T1000 (cell line): ENCODE measurements around the gene ABTB2.
A peak's percentile ranks its signal among the peaks of the same experiment; 100 is the strongest.
"Not testable (repeated sequence)": the region's sequence is repeated elsewhere in the genome, so short reads cannot be mapped to it uniquely, and the experiment has no call there.

ENCODE experiments used
- DNase-seq: peaks from one replicate; lab custom pipeline; 2025; ENCODE audit warnings: mixed read lengths; lab: John Stamatoyannopoulos, UW

Gene ABTB2

GRCh38 chr11:34238533-34238932, 119.3 kb downstream of the ABTB2 start:
- DNase-seq, result no peak

- no peak for DNase-seq
Measured at GRCh38 chr11:34236572-34236971, 121.2 kb downstream of the ABTB2 start.

- DNase-seq, result no peak
Measured at GRCh38 chr11:34235591-34236071, 122.2 kb downstream of the ABTB2 start.

- DNase-seq, result no peak
Measured at GRCh38 chr11:34235189-34235588, 122.6 kb downstream of the ABTB2 start.

GRCh38 chr11:34234086-34234740, 123.6 kb downstream of the ABTB2 start:
- peak; percentile 40 for DNase-seq

GRCh38 chr11:34233215-34233614, 124.6 kb downstream of the ABTB2 start:
- DNase-seq, result no peak

GRCh38 chr11:34232807-34233206, 125.0 kb downstream of the ABTB2 start:
- DNase-seq, result no peak

GRCh38 chr11:34226210-34226609, 131.6 kb downstream of the ABTB2 start:
- DNase-seq, result no peak

- DNase-seq, result no peak
Measured at GRCh38 chr11:34225091-34225490, 132.7 kb downstream of the ABTB2 start.

- DNase-seq, result no peak
Measured at GRCh38 chr11:34224434-34224966, 133.3 kb downstream of the ABTB2 start.

GRCh38 chr11:34223907-34224306, 133.9 kb downstream of the ABTB2 start:
- no peak for DNase-seq

- peak; percentile 76 for DNase-seq
Measured at GRCh38 chr11:34223021-34223813, 134.6 kb downstream of the ABTB2 start.

- DNase-seq, result no peak
Measured at GRCh38 chr11:34222030-34222429, 135.8 kb downstream of the ABTB2 start.

GRCh38 chr11:34219941-34220370, 137.9 kb downstream of the ABTB2 start:
- no peak for DNase-seq

GRCh38 chr11:34219279-34219678, 138.5 kb downstream of the ABTB2 start:
- no peak for DNase-seq

GRCh38 chr11:34218756-34219155, 139.1 kb downstream of the ABTB2 start:
- DNase-seq, result not testable (repeated sequence)

- DNase-seq, result no peak
Measured at GRCh38 chr11:34218067-34218466, 139.7 kb downstream of the ABTB2 start.

- DNase-seq, result no peak
Measured at GRCh38 chr11:34216706-34217105, 141.1 kb downstream of the ABTB2 start.

- DNase-seq, result no peak
Measured at GRCh38 chr11:34215806-34216453, 141.9 kb downstream of the ABTB2 start.

- peak; percentile 78 for DNase-seq
Measured at GRCh38 chr11:34214961-34215805, 142.6 kb downstream of the ABTB2 start.

GRCh38 chr11:34213366-34213765, 144.4 kb downstream of the ABTB2 start:
- DNase-seq, result peak; percentile 13

- DNase-seq, result no peak
Measured at GRCh38 chr11:34212566-34212965, 145.2 kb downstream of the ABTB2 start.
